Panc1 (cell line): ENCODE data around the gene WIZ. TPM values are rescaled to one million over a fixed set of nuclear protein-coding genes. Genes with fewer than 3 reads are reported as not detected.

ENCODE experiments used
- ATAC-seq: fragments of 200-7000 bp; cut with Tn5 transposase; 2 replicates; pipeline ENCODE4 v1.9.1; 2020; ENCODE audit warnings: mild to moderate bottlenecking, moderate library complexity
- BruUV-seq: library from RNA; stranded (reverse); fragments of 400-500 nt; replicated peaks from 2 replicates; lab custom pipeline; 2021; lab: Mats Ljungman, UMichigan
- CTCF ChIA-PET: fragments of 300-600 bp; sonication (Branson Sonifier 250); formaldehyde crosslinking; loops from one replicate; lab custom pipeline; 2022; ENCODE audit warnings: antibody characterized with exemption; lab: Charles Lee
- POLR2A ChIA-PET: fragments of 300-600 bp; sonication (Branson Sonifier 250); formaldehyde crosslinking; loops from one replicate; lab custom pipeline; 2022; ENCODE audit warnings: antibody characterized with exemption; lab: Charles Lee
- DNase-seq: peaks from one replicate; pipeline ENCODE4 v3.0.0-alpha.2; 2010; ENCODE audit warnings: low read depth, low spot score
- H3K27ac ChIP-seq: 2 replicates; pipeline ENCODE4 v1.5.1; 2011; ENCODE audit warnings: mild to moderate bottlenecking, low read length, inconsistent platforms
- H3K27me3 ChIP-seq: fragments of 200-500 bp; sonication (Bioruptor generic); 2 replicates; pipeline ENCODE4 v1.6.0; 2014; ENCODE audit warnings: low read length, inconsistent platforms; ENCODE audit not compliant: control insufficient read depth, insufficient read depth
- H3K36me3 ChIP-seq: fragments of 200-500 bp; sonication (Bioruptor generic); 2 replicates; pipeline ENCODE4 v1.5.1; 2014; ENCODE audit warnings: inconsistent platforms, mild to moderate bottlenecking, low read length, moderate library complexity; ENCODE audit not compliant: control insufficient read depth, insufficient read depth
- H3K4me1 ChIP-seq: 2 replicates; pipeline ENCODE4 v1.5.1; 2011; ENCODE audit warnings: inconsistent platforms, mild to moderate bottlenecking, low read length, moderate library complexity; ENCODE audit not compliant: control insufficient read depth, insufficient read depth
- H3K4me3 ChIP-seq, 2 experiments: 2 replicates each; pipeline ENCODE4 v1.5.1; 2011 to 2012; ENCODE audit warnings: low read depth in 2 of 2, low read length in 2 of 2, mild to moderate bottlenecking in 2 of 2, inconsistent platforms in 1 of 2, moderate library complexity in 1 of 2
- H3K9me3 ChIP-seq: fragments of 200-500 bp; sonication (Bioruptor generic); 2 replicates; pipeline ENCODE4 v1.5.1; 2014; ENCODE audit warnings: low read depth, mild to moderate bottlenecking, inconsistent platforms, low read length, moderate library complexity; ENCODE audit not compliant: control insufficient read depth, insufficient read depth
- CTCF ChIP-seq: fragments of 450-650 bp; IDR thresholded peaks from 2 replicates; pipeline ENCODE4 v1.5.1; 2017; ENCODE audit warnings: mild to moderate bottlenecking
- POLR2AphosphoS5 ChIP-seq: IDR thresholded peaks from 2 replicates; pipeline ENCODE4 v1.6.1; 2012; ENCODE audit warnings: mild to moderate bottlenecking, low read depth, low read length, moderate library complexity
- SIN3A ChIP-seq: IDR thresholded peaks from 2 replicates; pipeline ENCODE4 v1.6.1; 2012; ENCODE audit warnings: low read depth, mild to moderate bottlenecking, low read length, moderate library complexity, borderline replicate concordance; ENCODE audit not compliant: insufficient read depth
- TCF7L2 ChIP-seq: IDR thresholded peaks from 2 replicates; pipeline ENCODE4 v1.6.1; 2011; ENCODE audit warnings: mild to moderate bottlenecking, low read depth, low read length, inconsistent platforms
- in situ Hi-C: cut with HindIII; loops from 2 replicates; pipeline ENCODE4 v1.10.0; 2016; ENCODE audit warnings: low sequenced_read_pairs, low pct_unique_long_range_greater_than_20kb
- intact Hi-C: fragments of 100-400 bp; cut with micrococcal nuclease; formaldehyde crosslinking; loops from one replicate; pipeline ENCODE4 v1.10.0; 2022; ENCODE audit not compliant: unreplicated experiment
- total RNA-seq: library from RNA; stranded (reverse); gene quantifications from one replicate; pipeline ENCODE4 v1.2.1, GENCODE V29; 2021; ENCODE audit not compliant: unreplicated experiment
- TF ChIP-seq, protein P1 (sequence below), 2 experiments: IDR thresholded peaks; 2 replicates each; pipeline ENCODE4 v1.6.1; 2011 to 2012; ENCODE audit warnings: low read depth in 2 of 2, control low read depth in 1 of 2, low read length in 1 of 2, mild to moderate bottlenecking in 1 of 2, moderate library complexity in 1 of 2; ENCODE audit not compliant: insufficient read depth in 1 of 2

WIZ gene
- total RNA-seq, 1 experiment from 2014 or later, result 41.9 TPM

- intact Hi-C loops (no loop called here), in situ Hi-C loops (no loop called here)
- Histone ChIP-seq H3K36me3 (no peaks in the 10 kb centered on the region), H3K4me1 (no peaks in the 10 kb centered on the region), H3K9me3 (no peaks in the 10 kb centered on the region), H3K27ac (no peak overlapping the region), H3K4me3 (no peak overlapping the region), H3K27me3 (no peaks in the 10 kb centered on the region)
- ChIA-PET POLR2A (no interaction called here), CTCF (no interaction called here)
- no TSS peak for BruUV-seq
- TF ChIP-seq CTCF, result no peak
- TF ChIP-seq POLR2AphosphoS5, result no peak
- TF ChIP-seq, protein P1, sequence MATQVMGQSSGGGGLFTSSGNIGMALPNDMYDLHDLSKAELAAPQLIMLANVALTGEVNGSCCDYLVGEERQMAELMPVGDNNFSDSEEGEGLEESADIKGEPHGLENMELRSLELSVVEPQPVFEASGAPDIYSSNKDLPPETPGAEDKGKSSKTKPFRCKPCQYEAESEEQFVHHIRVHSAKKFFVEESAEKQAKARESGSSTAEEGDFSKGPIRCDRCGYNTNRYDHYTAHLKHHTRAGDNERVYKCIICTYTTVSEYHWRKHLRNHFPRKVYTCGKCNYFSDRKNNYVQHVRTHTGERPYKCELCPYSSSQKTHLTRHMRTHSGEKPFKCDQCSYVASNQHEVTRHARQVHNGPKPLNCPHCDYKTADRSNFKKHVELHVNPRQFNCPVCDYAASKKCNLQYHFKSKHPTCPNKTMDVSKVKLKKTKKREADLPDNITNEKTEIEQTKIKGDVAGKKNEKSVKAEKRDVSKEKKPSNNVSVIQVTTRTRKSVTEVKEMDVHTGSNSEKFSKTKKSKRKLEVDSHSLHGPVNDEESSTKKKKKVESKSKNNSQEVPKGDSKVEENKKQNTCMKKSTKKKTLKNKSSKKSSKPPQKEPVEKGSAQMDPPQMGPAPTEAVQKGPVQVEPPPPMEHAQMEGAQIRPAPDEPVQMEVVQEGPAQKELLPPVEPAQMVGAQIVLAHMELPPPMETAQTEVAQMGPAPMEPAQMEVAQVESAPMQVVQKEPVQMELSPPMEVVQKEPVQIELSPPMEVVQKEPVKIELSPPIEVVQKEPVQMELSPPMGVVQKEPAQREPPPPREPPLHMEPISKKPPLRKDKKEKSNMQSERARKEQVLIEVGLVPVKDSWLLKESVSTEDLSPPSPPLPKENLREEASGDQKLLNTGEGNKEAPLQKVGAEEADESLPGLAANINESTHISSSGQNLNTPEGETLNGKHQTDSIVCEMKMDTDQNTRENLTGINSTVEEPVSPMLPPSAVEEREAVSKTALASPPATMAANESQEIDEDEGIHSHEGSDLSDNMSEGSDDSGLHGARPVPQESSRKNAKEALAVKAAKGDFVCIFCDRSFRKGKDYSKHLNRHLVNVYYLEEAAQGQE (IDR thresholded peaks at IDR 0.05; ENCODE audit: insufficient read depth in 1 of 2, low read depth in 2 of 2, low read length in 1 of 2), result no peak
- DNase-seq (no peak), ATAC-seq (no peak)
Observed at GRCh38 chr19:15498910-15499309, 49.2 kb upstream of the WIZ start.

GRCh38 chr19:15498156-15498858 is 48.6 kb upstream of the WIZ start:
- ChIA-PET POLR2A (no interaction called here), CTCF (no interaction called here)
- intact Hi-C loops, result no loop called here
- Histone ChIP-seq H3K9me3 (no peaks in the 10 kb centered on the region), H3K4me1 (no peaks in the 10 kb centered on the region), H3K36me3 (no peaks in the 10 kb centered on the region), H3K27ac (no peak overlapping the region), H3K27me3 (no peaks in the 10 kb centered on the region), H3K4me3 (no peak overlapping the region)
- DNase-seq (no peak), ATAC-seq (no peak)
- in situ Hi-C loops, result no loop called here
- TF ChIP-seq SIN3A, result no peak
- no peak for TF ChIP-seq TCF7L2
- TF ChIP-seq, protein P1 (IDR thresholded peaks at IDR 0.05; ENCODE audit: insufficient read depth in 1 of 2, low read depth in 2 of 2, low read length in 1 of 2), result no peak
- no peak for TF ChIP-seq CTCF
- no peak for TF ChIP-seq POLR2AphosphoS5
- no TSS peak for BruUV-seq
